NK-92 treated with Interleukin-12 subunit alpha and Interleukin-12 subunit beta, amount 100 ng/mL, for 24 hours (cell line): ENCODE data around the gene UBAP2L.
A peak's percentile ranks its signal among the peaks of the same experiment; 100 is the strongest.
"Not testable (repeated sequence)": the region's sequence is repeated elsewhere in the genome, so short reads cannot be mapped to it uniquely, and the experiment has no call there.

Experiments
- DNase-seq: peaks from one replicate; lab custom pipeline; 2025; lab: John Stamatoyannopoulos, UW

The UBAP2L gene

DNA sequence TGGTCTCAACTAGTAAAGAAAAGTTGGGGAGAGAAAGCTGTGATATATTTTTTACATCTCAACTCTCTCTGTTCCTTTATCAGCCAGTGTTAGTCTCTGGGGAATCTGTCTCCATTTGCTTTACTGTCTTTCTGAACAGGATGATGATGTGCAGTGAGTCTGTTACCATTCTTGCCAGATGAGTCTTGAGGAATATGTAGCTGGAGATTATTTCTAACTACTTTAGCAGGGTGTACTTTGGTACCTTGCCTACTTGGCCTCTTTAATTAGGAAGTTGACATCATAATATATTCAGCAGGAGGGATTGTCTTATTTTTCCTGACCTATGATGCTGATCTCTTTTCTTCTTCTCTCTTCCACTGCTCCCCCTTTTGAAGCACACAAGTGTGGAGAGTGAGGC, 35.9 kb downstream of the UBAP2L start:
- DNase-seq: no peak

DNA sequence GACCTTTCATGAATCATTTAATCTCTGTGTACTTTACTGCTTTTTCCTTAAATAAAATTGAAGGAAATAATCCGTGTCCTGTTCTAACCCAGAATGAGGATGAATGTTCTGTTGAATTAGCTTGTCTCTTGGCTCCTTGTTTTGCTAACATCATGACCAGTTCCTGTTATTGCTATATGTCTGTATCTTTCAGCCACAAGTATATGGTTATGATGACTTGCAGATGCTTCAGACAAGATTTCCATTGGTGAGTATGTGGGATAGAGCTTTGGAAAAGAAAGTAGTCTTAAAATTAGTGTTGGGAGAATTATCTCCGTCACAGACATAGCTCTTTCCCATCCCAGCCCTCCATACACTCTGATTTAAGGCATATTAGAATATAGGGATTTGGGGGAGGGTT, 38.0 kb downstream of the UBAP2L start:
- DNase-seq: no peak

DNA sequence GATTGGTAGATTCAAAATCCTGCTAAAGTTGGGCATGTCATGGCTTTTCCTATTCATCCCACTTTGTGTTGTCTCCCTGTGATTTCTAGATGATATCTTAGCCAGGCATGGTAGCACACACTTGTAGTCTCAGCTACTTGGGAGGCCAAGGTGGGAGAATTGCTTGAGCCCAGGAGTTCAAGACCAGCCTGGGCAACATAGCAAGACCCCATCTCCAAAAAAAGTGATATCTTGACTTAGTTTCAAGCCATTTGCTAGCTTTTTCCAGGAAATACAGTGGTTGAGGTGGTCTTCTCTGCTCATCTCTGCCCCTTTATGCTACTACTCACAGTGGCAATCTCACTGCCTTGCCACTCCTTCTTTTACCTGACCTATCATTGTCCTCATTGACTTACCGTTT, 39.4 kb downstream of the UBAP2L start:
- no peak for DNase-seq

DNA sequence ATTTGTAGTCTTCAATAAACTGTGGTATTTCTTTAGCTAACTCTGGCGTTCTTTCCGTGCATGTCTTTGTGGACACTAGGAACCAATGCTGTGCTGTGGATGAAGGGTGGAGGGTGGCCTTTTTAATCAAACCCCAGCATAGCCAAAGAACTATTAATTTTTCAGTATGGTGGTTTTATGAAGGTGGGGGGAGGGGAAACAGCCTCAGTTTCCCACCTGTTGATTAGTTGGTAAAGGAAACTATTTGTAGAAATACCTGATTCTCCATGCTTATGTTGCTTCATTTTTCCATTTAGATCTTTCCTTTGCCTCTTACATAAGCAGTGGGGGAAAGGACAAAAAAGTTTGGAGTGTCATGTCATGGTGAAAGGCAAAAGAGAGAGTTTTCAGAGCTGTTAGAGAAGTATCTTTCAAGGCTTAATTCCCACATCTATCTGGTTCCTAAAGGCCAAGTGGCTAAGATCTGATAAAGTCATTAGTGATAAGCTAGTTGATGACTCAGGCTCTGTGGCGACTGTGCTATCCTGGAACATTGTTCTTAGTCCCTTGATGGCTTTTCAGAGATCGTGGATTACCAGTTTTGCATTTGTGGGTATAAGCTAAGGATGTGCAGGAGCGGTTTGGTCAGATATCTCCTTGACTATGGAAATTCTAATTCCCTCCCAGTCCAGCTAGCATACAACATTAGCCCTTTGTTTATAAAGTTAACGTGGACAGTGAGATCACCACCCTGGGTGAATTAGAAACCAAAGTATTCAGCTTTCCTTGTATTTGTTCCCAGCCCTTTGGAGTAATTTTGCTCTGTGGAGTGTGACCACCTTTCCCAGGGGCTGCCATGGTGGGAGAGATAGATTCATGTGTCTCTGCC, 42.9 kb downstream of the UBAP2L start:
- no peak for DNase-seq

DNA sequence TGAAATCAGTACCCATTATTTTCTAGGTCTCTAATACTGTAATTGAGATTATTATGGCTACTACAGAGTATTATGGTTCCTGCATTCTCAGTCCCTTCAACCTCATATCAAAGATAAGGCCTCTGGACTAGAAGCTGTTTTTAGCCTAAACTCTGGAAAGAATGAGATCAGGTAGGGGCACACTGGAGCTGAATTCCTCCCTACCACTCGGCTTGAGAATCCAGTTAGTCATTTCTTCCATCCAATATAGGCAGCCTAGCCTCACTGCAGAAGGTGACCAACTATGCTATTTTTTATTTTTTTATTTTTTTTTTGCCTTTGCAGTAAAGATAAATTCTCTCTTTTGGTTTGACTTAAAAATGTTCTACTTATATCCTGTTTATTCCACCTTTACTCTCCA, 43.7 kb downstream of the UBAP2L start:
- DNase-seq: no peak

DNA sequence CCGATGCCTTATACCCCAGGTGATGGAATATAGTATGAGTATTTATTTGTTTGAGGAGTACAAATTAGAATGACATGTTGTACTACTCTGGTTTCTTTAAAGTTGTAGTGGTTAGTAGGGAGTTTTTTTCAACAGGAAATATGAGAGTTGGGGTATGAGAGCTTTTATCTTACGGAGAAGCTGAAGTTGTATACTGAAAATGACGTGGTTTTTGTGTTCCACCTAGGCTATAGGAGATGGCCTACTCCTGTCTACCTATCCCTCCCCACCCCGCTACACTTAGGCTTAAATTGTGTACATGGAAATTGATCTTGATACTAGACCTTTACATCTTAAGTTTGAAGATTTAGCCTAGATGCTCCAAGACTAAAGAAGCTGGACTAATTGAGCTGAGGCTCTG, 44.8 kb downstream of the UBAP2L start:
- no peak for DNase-seq

DNA sequence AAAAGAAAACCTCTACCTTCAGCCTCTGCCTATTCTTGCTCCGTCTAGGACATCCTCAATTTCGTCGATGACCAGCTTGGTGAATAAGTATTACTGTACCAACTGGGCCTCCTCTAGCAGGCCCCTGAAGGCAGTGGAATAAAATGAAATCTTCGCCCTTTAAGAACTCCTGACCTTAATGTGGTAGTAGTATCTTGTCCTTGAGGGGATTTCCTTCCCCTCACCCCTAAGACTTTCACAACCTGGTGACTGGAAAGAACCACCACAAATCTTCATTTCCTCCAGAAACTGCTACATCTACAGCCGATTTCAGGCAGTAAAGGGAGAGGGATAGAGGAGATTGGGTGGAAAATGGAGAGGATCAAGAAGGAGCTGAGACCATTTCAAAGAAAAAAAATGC, 50.1 kb downstream of the UBAP2L start:
- DNase-seq: no peak

DNA sequence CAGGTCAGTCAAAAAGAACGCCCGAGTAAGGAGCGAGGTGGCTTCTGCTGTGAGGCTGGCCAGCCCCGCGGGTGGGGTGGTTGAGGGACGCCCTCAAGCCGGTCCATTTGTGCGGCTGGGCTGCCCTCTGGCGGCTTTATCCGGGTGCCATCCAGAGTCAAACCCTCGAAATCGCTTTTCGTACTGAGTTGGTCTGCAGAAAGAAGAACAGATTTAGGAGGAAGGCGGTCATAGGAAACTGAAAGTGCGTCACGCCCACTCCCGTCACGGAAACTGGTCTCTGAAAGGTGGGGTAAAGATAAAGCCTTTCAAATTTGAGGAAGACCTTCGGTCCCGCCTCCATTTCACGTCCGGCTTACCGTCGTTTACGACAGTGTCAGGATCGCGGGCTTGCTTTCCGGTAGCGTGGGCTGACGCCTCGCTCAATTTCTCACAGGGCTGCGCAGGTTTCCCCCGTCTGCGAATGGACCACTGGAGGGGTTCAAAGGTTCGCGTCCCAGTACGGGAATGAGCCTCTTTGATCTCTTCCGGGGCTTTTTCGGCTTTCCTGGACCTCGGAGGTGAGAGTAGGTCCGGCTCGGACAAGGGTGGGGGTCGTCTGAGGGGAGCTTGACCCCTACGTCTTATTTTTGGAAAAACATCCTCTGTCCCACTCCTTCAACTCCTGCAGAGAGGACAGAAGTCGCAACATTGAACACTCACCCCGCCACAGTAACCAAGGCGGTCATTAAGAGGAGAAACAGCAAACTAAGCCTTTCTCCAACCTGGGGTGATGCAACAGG, 51.7 kb downstream of the UBAP2L start, which contains the start of gene HAX1:
TSS of gene HAX1 (plus strand) at position 413 of the 782 bp plus-strand sequence. CDS start at position 508, 95 bp downstream.
- DNase-seq: peak; percentile 94

DNA sequence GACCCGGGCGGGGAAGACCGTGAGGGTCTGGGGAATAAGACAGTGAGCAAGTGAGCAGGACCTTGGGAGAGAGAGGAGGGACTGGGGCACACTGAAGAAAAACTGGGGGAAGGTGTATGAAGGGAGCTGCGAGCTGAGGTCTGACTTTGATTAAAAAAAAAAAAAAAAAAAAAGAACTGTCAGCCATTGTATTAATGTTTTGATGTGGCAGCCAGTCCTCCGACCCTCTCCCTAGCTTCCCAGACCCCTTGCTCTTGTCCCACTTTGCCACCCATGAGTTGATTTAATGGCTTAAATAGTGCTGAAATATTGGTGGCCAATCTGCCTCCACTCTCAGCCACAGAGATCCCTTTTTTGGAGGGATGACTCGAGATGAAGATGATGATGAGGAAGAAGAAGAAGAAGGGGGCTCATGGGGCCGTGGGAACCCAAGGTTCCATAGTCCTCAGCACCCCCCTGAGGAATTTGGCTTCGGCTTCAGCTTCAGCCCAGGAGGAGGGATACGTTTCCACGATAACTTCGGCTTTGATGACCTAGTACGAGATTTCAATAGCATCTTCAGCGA, 52.3 kb downstream of the UBAP2L start:
- no peak for DNase-seq

DNA sequence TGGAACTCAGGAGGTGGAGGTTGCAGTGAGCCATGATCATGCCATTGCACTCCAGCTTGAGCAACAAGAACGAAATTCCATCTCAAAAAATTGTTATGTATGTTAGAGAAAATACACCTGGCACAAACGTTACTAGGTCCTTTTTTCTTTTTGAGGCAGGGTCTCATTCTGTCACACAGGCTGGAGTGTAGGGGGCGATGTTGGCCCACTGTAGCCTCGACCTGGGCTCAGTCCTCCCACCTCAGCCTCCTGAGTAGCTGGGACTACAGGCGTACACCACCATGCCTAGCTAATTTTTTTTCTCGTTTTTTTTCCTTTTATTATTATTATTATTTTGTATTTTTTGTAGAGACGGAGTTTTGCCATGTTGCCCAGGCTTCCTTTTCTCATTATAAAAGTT, 56.0 kb downstream of the UBAP2L start:
- DNase-seq: no peak

DNA sequence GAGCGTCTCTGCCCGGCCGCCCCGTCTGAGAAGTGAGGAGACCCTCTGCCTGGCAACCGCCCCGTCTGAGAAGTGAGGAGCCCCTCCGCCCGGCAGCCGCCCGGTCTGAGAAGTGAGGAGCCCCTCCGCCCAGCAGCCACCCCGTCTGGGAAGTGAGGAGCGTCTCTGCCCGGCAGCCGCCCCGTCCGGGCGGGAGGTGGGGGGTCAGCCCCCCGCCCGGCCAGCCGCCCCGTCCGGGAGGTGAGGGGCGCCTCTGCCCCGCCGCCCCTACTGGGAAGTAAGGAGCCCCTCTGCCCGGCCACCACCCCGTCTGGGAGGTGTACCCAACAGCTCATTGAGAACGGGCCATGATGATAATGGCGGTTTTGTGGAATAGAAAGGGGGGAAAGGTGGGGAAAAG, 66.8 kb downstream of the UBAP2L start:
- not testable (repeated sequence) for DNase-seq

DNA sequence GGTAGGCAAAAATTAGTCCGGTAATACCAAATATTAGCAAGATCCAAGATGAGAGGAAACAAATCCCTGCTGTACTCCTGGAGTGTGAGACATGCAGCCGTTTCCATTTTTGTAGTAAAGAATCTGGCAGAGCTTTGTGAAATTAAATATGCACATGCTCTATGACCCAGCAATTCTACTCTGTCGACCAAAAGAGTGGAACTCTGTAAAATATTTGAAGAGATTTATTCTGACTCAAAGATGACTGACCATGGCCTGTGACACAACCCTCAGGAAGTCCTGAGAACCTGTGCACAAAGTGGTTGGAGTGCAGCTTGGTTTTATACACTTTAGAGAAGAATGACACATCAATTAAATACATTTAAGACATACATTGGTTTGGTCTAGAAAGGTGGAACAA, 67.9 kb downstream of the UBAP2L start:
- DNase-seq: no peak

DNA sequence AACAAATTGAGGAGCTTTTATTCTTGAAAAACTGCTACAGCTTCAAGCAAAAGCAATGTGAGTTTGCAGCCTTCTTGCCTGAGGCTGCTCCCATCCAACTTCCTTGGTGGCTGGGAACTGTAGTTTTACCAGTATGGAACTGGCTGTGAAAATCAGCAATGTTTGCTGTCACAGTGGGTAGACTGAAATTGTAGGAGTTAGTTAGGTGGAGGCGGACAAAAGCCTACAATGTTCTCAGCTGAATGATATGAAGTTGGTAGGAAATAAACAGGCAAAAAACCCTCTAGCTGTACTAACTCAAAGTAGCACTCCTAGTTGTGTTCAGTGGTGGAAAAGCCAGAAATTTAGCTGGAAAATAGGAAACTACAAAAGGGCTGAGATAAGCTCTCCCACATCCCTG, 70.2 kb downstream of the UBAP2L start:
- DNase-seq: no peak

DNA sequence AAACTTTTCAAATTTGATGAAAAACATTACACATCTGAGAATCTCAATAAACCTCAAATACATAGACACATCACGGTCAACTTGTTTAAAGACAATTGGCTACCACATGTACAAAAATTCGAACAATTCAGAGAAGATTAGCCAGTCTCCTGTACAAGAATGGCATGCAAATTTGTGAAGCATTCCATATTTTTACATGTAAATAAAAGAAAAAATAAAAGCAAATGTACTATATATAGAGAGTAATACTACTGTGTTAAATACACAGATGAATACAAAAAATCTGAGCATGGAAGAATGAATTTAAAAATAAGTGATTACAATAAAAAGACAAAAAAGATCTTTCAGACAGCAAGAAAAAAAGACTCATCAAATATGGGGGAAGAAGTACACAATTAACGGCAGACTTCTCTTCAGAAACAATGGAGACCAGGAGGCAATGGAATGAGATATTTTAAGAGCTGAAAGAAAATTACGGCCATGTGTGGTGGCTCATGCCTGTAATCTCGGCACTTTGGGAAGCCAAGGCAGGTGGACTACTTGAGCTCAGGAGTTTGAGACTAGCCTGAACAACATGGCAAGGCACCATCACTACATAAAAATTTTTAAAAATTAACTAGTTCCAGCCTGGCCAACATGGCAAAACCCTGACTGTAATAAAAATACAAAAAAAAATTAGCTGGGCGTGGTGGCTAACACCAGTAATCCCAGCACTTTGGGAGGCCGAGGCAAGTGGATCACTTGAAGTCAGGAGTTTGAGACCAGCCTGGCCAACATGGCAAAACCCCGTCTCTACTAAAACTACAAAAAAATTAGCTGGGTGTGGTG, 74.9 kb downstream of the UBAP2L start:
- no peak for DNase-seq

DNA sequence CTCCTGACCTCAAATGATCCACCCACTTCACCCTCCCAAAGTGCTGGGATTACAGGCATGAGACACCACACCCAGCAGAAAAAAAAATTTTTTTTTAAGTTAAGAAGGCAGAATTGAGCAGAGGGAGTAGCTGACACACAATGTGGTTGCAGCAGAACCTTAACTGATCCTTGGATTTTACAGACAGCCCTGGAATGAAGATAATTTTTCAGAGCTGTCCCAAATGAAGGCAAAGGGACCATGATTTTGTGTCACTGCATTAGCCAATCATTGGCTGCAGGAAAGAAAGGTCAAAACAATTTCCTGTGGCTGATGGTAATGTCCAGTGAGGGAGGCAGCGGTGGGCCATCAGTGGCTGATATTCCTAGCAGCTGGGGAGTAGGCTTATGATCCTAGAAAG, 80.8 kb downstream of the UBAP2L start:
- DNase-seq: no peak

DNA sequence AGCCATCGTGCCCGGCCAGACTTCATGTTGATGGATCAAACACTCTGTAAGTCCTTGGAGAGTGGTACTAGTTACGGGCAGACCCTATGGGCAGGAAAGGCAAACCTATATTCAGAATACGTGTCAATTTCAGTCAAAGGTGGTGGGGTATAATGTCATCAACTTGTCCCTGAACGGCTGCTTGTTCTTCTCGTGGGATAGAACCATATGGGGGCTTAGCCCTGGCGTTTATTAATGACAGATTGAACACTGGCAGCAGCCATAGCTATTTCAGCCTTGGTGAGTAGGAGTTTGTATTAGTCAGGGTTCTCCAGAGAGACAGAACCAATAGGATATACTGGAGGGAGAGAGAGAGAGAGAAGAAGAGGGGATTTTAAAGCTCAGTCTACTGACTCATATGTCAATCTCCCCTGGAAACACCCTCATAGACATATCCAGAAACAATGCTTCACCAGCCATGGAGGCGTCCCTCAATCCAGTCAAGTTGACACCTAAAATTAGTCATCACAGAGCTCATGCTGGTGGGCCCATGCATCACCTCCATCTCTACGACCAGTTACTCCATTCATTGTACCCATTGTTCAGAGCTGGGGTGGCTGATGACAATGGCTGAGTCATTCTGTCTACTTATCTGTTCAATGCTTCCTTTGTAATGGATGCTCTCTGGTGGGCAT, 84.0 kb downstream of the UBAP2L start:
- DNase-seq: peak; percentile 7

DNA sequence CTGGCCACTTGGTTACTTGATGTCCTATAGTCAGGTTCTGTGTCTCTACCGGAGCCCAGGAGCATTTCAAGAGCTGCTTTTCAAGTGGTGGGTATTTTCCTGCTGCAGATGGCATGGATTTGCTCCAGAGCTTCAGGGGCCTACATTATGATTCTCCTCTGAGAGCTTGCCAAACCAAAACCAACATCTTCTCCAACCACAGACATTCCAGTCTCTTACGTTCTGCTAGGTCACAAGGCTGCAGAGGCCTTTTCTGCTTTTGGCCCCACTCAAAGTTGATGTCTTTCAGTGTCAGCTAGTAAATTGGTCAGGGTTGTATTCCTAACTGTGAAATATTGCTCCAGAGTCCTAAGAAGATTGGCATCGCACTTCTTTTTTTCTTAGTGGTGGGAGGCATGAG, 85.4 kb downstream of the UBAP2L start:
- DNase-seq: no peak

DNA sequence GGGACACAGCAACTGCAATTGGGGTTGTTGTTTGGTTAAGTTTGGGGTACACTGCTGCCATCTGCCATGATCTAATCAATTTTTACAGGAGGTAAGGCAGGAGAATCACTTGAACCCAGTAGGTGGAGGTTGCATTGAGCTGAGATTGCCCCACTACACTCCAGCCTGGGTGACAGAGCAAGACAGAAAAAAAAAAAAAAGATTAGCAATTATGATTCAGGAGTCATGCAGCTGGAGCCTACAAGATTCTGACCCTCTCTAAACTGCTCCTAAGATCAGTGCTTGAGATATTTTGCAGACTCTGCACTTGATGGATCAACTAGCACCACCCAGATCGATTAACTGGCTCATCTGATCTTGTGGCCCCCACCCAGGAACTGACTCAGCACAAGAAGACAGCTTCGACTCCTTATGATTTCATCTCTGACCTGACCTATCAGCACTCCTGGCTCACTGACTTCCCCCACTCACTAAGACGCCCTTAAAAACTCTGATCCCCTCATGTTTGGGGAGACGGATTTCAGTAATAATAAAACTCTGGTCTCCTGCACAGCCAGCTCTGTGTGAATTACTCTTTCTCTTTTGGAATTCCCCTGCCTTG, 87.0 kb downstream of the UBAP2L start:
- DNase-seq: not testable (repeated sequence)

DNA sequence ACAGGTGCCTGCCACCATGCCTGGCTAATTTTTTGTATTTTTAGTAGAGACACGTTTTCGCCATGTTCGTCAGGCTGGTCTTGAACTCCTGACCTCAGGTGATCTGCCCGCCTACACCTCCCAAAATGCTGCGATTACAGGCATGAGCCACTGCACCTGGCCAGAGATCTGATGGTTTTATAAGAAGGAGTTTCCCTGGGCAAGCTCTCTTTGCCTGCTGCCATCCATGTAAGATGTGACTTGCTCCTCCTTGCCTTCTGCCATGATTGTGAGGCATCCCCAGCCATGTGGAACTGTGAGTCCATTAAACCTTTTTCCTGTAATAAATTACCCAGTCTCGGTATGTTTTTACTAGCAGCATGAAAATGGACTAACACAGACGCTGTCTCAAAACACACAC, 88.4 kb downstream of the UBAP2L start:
- DNase-seq: not testable (repeated sequence)

DNA sequence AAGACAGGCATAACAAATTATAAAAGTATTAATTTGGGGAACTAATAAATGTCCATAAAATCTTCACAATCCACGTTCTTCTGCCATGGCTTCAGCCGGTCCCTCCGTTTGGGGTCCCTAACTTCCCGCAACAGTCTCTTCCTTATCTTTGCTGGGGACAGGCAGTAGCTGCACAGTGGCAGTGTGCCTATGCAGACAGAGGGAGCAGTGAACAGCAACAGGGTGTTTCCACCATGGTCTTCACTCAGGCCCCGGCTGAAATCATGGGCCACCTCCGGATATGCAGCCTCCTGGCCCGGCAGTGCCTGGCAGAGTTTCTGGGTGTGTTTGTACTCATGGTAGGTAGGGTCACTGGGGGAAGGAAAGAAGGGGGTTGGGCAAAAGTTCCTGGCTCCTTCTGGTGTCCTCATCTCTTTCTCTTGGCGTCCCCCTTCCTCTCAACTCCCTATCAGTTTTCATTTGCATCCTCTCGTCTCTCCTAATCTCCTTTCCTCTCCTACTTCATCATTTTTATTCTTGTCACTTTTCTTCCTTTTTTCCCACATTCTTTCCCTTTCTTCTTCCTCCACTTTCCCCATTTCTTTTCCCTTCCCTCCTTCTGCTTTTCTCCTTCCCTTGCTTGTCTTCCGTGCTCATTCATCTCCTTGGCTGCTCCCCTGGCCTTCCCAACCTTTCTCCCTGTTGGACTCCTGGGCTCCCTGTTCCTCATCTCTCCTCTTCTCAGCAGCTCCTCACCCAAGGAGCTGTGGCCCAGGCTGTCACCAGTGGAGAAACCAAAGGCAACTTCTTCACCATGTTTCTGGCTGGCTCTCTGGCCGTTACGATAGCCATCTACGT, 91.7 kb downstream of the UBAP2L start:
- DNase-seq: not testable (repeated sequence)
